ENCODE measurements around the gene METTL25B.

DNA sequence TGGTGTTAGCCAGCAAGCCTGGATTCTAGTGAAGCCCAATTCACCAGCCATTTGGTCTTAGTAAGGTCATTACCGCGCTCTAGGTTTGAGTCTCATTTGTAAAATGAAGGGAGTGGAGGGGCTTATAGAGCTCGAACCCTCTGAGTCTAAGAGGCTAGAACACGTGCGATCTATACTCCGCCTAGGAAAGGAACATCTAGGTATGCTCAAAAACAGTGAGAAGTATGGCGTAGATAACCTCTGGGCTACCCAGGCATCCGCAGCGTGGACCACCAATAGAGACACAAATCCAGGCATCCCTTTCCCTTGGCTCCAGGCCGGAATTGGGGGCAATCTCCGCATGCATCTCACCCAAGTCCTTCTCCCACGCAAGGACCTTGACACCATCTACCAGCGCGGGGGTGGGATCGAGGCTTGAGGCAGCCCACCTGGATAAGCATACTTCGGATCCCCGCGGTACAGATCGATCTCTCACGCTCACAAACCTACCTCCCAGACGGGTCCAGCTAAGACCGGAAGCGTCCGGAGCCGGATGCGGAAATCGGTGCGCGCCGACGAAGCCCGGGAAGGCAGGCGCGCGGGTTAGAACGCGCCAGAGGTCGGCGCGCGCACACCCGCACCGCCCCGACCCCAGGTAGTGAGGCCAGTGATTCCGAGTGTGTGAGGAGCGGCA is at the start of gene METTL25B:
- TF ChIP-seq, protein P1, sequence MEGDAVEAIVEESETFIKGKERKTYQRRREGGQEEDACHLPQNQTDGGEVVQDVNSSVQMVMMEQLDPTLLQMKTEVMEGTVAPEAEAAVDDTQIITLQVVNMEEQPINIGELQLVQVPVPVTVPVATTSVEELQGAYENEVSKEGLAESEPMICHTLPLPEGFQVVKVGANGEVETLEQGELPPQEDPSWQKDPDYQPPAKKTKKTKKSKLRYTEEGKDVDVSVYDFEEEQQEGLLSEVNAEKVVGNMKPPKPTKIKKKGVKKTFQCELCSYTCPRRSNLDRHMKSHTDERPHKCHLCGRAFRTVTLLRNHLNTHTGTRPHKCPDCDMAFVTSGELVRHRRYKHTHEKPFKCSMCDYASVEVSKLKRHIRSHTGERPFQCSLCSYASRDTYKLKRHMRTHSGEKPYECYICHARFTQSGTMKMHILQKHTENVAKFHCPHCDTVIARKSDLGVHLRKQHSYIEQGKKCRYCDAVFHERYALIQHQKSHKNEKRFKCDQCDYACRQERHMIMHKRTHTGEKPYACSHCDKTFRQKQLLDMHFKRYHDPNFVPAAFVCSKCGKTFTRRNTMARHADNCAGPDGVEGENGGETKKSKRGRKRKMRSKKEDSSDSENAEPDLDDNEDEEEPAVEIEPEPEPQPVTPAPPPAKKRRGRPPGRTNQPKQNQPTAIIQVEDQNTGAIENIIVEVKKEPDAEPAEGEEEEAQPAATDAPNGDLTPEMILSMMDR (conservative IDR thresholded peaks at IDR 0.05; ENCODE audit: low read length), result no peak
- TF ChIP-seq EZH2phosphoT487 (IDR thresholded peaks at IDR 0.05; ENCODE audit: borderline replicate concordance), result no peak
